PC-3 (cell line): ENCODE measurements around the gene NOTCH1. TPM values are rescaled to one million over a fixed set of nuclear protein-coding genes. Genes with fewer than 3 reads are reported as not detected.

Source experiments
- ATAC-seq: fragments of 200-7000 bp; cut with Tn5 transposase; 2 replicates; pipeline ENCODE4 v1.9.1; 2020; ENCODE audit warnings: mild to moderate bottlenecking, moderate library complexity
- BruUV-seq: library from RNA; stranded (reverse); fragments of 400-500 nt; replicated peaks from 2 replicates; lab custom pipeline; 2021; lab: Mats Ljungman, UMichigan
- CTCF ChIA-PET: fragments of 300-600 bp; sonication (Branson Sonifier 250); formaldehyde crosslinking; loops from one replicate; lab custom pipeline; 2022; ENCODE audit warnings: antibody characterized with exemption; lab: Charles Lee
- POLR2A ChIA-PET: fragments of 300-600 bp; sonication (Branson Sonifier 250); formaldehyde crosslinking; loops from one replicate; lab custom pipeline; 2022; ENCODE audit warnings: antibody characterized with exemption; ENCODE audit not compliant: unreplicated experiment; lab: Charles Lee
- DNase-seq: peaks from one replicate; pipeline ENCODE4 v3.0.0-alpha.2; 2015
- H2AFZ ChIP-seq: fragments of 300-600 bp; sonication (generic); 2 replicates; pipeline ENCODE4 v1.6.0; 2016; ENCODE audit warnings: antibody characterized with exemption, low read length
- H3F3A ChIP-seq: fragments of 300-600 bp; sonication (generic); one replicate; pipeline ENCODE4 v1.6.0; 2017; ENCODE audit warnings: antibody characterized with exemption, low read length, control low read depth, mild to moderate bottlenecking; ENCODE audit not compliant: unreplicated experiment
- H3K27ac ChIP-seq: fragments of 300-600 bp; sonication (generic); 2 replicates; pipeline ENCODE4 v1.5.1; 2016; ENCODE audit warnings: mild to moderate bottlenecking, low read length
- H3K27me3 ChIP-seq: fragments of 300-600 bp; sonication (generic); 2 replicates; pipeline ENCODE4 v1.6.1; 2016; ENCODE audit warnings: low read length, mixed read lengths
- H3K36me3 ChIP-seq: fragments of 300-600 bp; sonication (generic); 2 replicates; pipeline ENCODE4 v1.6.1; 2016; ENCODE audit warnings: low read depth, mixed run types, low read length, mixed read lengths
- H3K4me1 ChIP-seq: fragments of 300-600 bp; sonication (generic); 2 replicates; pipeline ENCODE4 v1.5.1; 2016; ENCODE audit warnings: low read length; ENCODE audit not compliant: insufficient read depth
- H3K4me2 ChIP-seq: fragments of 300-600 bp; sonication (generic); 2 replicates; pipeline ENCODE4 v1.6.0; 2016; ENCODE audit warnings: low read length
- H3K4me3 ChIP-seq: fragments of 300-600 bp; sonication (generic); 2 replicates; pipeline ENCODE4 v1.5.1; 2016; ENCODE audit warnings: mild to moderate bottlenecking, low read length, mixed read lengths
- H3K79me2 ChIP-seq: fragments of 300-600 bp; sonication (generic); 2 replicates; pipeline ENCODE4 v1.6.1; 2017; ENCODE audit warnings: low read length, mixed read lengths
- H3K9ac ChIP-seq: fragments of 300-600 bp; sonication (generic); 2 replicates; pipeline ENCODE4 v1.6.0; 2016; ENCODE audit warnings: mild to moderate bottlenecking, low read length
- H3K9me2 ChIP-seq: fragments of 300-600 bp; sonication (generic); replicated peaks from 2 replicates; pipeline ENCODE4 v1.6.1; 2016; ENCODE audit warnings: mixed run types, low read length, mixed read lengths
- H3K9me3 ChIP-seq: fragments of 300-600 bp; sonication (generic); 2 replicates; pipeline ENCODE4 v1.6.1; 2016; ENCODE audit warnings: low read length, mixed read lengths
- H4K20me1 ChIP-seq: fragments of 300-600 bp; sonication (generic); 2 replicates; pipeline ENCODE4 v1.6.1; 2016; ENCODE audit warnings: low read length, mixed read lengths
- EZH2 ChIP-seq: fragments of 300-600 bp; sonication (generic); IDR thresholded peaks from one replicate; pipeline ENCODE4 v1.6.1; 2017; ENCODE audit warnings: antibody characterized with exemption, mild to moderate bottlenecking, low read length; ENCODE audit not compliant: unreplicated experiment
- EZH2phosphoT487 ChIP-seq: fragments of 300-600 bp; sonication (generic); IDR thresholded peaks from 2 replicates; pipeline ENCODE4 v1.6.1; 2018; ENCODE audit warnings: mild to moderate bottlenecking, antibody characterized with exemption, low read length, borderline replicate concordance
- intact Hi-C: fragments of 100-400 bp; cut with micrococcal nuclease; formaldehyde crosslinking; loops from 2 replicates; pipeline ENCODE4 v1.9.0; 2023
- total RNA-seq: library from RNA; depleted of rRNA; stranded (reverse); fragments of >200 nt; gene quantifications from 2 replicates; pipeline ENCODE4 v1.2.3, GENCODE V29; 2014
- TF ChIP-seq, protein P1 (sequence below): fragments of 300-600 bp; sonication (generic); conservative IDR thresholded peaks from 2 replicates; pipeline ENCODE4 v1.5.1; 2017; ENCODE audit warnings: antibody characterized with exemption, low read depth, mild to moderate bottlenecking, low read length

Gene NOTCH1
- total RNA-seq, 1 experiment from 2014 or later: 14.3 TPM

DNA sequence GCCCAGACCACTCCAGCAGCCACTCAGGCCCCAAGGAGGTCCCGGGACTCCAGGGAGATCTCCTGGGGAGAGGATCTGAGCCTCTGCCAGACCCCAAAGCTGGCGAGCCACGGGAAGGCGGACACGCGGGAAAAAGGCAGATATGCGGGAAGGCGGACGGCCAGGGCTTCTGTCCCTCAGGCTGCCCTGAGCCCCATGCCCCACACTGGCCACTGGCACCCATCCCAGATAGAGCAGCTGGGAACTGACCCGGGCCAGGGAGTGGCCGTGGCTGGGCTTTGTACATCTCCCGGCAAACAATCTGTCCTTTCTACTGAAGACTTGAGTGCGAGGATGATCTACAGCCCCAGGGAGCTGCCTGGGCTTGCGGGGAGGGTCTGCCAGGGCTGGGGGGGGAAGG lies 21.1 kb upstream of the NOTCH1 start:
- CTCF ChIA-PET: no interaction called here
- Histone ChIP-seq H3F3A (no peaks in the 10 kb centered on the region), H3K4me1 (peaks cover 12% of the 10 kb centered on the region), H3K4me2 (no peak overlapping the region), H3K79me2 (no peaks in the 10 kb centered on the region), H2AFZ (no peak overlapping the region), H3K4me3 (no peak overlapping the region), H3K9me2 (no peaks in the 10 kb centered on the region), H3K27me3 (no peaks in the 10 kb centered on the region), H3K27ac (no peak overlapping the region), H3K9me3 (no peaks in the 10 kb centered on the region), H4K20me1 (no peaks in the 10 kb centered on the region), H3K9ac (no peak overlapping the region), H3K36me3 (no peaks in the 10 kb centered on the region)
- no peak for DNase-seq
- ATAC-seq: no peak
- POLR2A ChIA-PET: no interaction called here
- intact Hi-C loops: no loop called here
- TF ChIP-seq EZH2 (no peak), EZH2phosphoT487 (no peak)
- TF ChIP-seq, protein P1, sequence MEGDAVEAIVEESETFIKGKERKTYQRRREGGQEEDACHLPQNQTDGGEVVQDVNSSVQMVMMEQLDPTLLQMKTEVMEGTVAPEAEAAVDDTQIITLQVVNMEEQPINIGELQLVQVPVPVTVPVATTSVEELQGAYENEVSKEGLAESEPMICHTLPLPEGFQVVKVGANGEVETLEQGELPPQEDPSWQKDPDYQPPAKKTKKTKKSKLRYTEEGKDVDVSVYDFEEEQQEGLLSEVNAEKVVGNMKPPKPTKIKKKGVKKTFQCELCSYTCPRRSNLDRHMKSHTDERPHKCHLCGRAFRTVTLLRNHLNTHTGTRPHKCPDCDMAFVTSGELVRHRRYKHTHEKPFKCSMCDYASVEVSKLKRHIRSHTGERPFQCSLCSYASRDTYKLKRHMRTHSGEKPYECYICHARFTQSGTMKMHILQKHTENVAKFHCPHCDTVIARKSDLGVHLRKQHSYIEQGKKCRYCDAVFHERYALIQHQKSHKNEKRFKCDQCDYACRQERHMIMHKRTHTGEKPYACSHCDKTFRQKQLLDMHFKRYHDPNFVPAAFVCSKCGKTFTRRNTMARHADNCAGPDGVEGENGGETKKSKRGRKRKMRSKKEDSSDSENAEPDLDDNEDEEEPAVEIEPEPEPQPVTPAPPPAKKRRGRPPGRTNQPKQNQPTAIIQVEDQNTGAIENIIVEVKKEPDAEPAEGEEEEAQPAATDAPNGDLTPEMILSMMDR: no peak
- BruUV-seq: no TSS peak

GRCh38 chr9:136566553-136566895 lies 20.7 kb upstream of the NOTCH1 start:
- BruUV-seq: no TSS peak
- ATAC-seq (no peak), DNase-seq (no peak)
- H3K36me3 ChIP-seq: no peaks in the 10 kb centered on the region
- H3K4me3 ChIP-seq: no peak overlapping the region
- no peak overlapping the region for H2AFZ ChIP-seq
- no peaks in the 10 kb centered on the region for H4K20me1 ChIP-seq
- TF ChIP-seq, protein P1: no peak
- TF ChIP-seq EZH2phosphoT487 (no peak), EZH2 (no peak)
- peaks cover 12% of the 10 kb centered on the region for H3K4me1 ChIP-seq
- POLR2A ChIA-PET: no interaction called here
- intact Hi-C loops: no loop called here
- CTCF ChIA-PET: no interaction called here
- H3F3A ChIP-seq: no peaks in the 10 kb centered on the region
- H3K27ac ChIP-seq: no peak overlapping the region
- H3K9me2 ChIP-seq: no peaks in the 10 kb centered on the region
- no peaks in the 10 kb centered on the region for H3K27me3 ChIP-seq
- no peaks in the 10 kb centered on the region for H3K9me3 ChIP-seq
- no peaks in the 10 kb centered on the region for H3K79me2 ChIP-seq
- no peak overlapping the region for H3K4me2 ChIP-seq
- H3K9ac ChIP-seq: no peak overlapping the region

DNA sequence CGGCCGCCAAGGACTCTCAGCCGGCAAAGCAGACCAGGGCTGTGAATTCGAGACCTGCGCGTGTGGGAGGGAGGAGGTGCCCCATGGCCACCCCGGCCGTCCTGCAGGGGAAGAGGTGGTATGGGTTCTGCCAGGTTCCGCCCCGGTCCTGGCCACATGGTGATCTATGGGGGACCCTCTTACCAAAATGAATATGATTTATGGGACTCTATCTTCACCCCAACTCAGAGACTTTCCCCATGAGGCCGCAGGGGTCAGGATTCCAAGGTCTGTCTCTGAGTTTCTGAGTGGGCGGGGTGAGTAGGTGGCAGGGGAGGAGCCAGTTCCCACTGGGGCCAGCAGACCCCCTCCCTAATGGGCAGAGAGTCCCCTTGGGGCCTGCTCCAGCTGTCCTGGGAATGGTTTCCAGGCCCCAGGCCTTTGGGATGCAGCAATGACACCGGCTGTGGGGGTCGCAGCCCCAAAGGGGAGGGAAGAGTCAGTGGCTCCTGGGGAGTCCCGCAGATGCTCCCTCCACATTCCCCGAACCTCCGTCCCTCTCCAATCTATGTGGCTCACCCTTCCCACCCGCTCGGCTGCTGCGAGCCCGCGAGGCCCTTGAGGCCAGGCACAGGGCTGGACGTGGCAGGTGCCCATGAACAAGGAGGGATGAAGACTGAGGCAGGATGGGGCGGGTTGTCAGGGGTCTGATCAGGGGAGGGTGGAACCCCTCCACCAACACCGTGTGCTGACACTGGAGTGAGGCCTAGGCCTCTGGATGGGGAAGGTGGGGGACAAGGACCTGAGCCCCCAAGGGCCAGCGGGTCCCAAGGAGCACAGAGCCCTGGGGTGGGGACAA lies 20.1 kb upstream of the NOTCH1 start:
- DNase-seq (no peak), ATAC-seq (no peak)
- ChIA-PET POLR2A (no interaction called here), CTCF (no interaction called here)
- H3K4me3 ChIP-seq: no peak overlapping the region
- no peaks in the 10 kb centered on the region for H3K9me3 ChIP-seq
- no peak overlapping the region for H3K27ac ChIP-seq
- H3K9ac ChIP-seq: no peak overlapping the region
- H3K4me1 ChIP-seq: peaks cover 12% of the 10 kb centered on the region
- no peaks in the 10 kb centered on the region for H4K20me1 ChIP-seq
- no TSS peak for BruUV-seq
- H3K36me3 ChIP-seq: no peaks in the 10 kb centered on the region
- no peak overlapping the region for H3K4me2 ChIP-seq
- no peak overlapping the region for H2AFZ ChIP-seq
- no peak for TF ChIP-seq EZH2
- TF ChIP-seq, protein P1: no peak
- no peak for TF ChIP-seq EZH2phosphoT487
- intact Hi-C loops: no loop called here
- no peaks in the 10 kb centered on the region for H3K79me2 ChIP-seq
- H3K27me3 ChIP-seq: no peaks in the 10 kb centered on the region
- H3F3A ChIP-seq: no peaks in the 10 kb centered on the region
- H3K9me2 ChIP-seq: no peaks in the 10 kb centered on the region
